ENCODE measurements around the gene NFE2L2. TPM values are rescaled to one million over a fixed set of nuclear protein-coding genes. Genes with fewer than 3 reads are reported as not detected.
"Not testable (repeated sequence)": the region's sequence is repeated elsewhere in the genome, so short reads cannot be mapped to it uniquely, and the experiment has no call there.

NFE2L2 gene
- total RNA-seq, 2 experiments from 2014 or later = 51.3 to 52.0 TPM

DNA sequence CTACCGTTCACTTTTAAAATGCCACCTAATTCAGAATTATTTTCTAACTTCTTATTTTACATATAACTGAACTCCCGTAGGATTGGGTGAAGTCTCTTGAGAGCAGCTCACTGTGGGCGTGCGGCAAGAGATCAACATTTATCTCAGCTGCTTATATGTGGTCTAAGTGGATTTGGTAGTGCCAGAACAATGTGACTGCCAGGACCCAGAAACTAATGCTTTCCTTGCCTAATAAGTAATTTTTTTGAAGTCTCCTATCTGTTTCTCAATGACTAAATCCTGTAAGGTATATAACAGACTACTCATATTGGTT, 11.2 kb upstream of the NFE2L2 start:
- Mint-ChIP-seq H3K4me3 (no peak overlapping the region), H3K9me3 (no peaks in the 10 kb centered on the region), H3K4me1 (ENCODE audit: low read depth) (no peaks in the 10 kb centered on the region), H3K27me3 (no peaks in the 10 kb centered on the region), H3K27ac (no peak overlapping the region), H3K36me3 (no peaks in the 10 kb centered on the region)
- DNase-seq = no peak
- POLR2A ChIA-PET = no interaction called here
- intact Hi-C loops (cut with micrococcal nuclease) = no loop called here
- CTCF ChIA-PET = no interaction called here

DNA sequence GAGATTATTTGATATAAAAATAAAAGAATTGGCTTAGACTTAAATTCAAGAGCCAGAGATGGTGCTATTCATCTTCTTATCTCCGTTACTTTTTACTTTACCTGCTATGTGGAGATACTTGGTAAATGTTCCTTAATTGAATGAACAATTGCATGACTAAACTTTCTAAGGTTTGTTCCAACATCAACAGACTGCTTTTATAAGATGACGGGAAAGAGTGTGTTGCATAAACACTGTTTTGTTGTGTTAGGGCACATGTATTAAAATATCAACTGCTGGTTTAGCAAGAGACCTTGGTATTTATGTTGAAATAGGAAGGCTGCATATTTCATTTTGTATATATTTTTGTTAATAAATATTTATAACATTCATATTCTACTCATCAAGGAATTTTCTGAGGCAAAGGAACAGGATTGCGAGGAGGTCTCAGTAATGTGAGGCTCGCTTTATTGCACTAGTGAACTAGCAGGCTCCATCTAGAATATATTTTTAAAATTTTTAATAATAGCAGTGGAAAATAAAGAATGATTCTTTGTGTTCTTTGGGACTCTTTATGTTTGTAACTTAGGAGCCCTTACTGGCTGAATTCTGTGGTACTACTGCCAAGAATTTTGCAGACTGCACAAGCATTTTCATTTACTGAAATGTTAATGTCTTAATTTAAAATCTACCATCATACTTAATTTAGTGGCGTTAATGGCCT, 10.7 kb upstream of the NFE2L2 start:
- peaks cover 4% of the 10 kb centered on the region for H3K4me1 Mint-ChIP-seq (ENCODE audit: low read depth)
- POLR2A ChIA-PET = no interaction called here
- H3K27me3 Mint-ChIP-seq = no peaks in the 10 kb centered on the region
- H3K36me3 Mint-ChIP-seq = no peaks in the 10 kb centered on the region
- no peak overlapping the region for H3K27ac Mint-ChIP-seq
- H3K4me3 Mint-ChIP-seq = no peak overlapping the region
- intact Hi-C loops (cut with micrococcal nuclease) = no loop called here
- H3K9me3 Mint-ChIP-seq = no peaks in the 10 kb centered on the region
- CTCF ChIA-PET = interaction anchor here (0.8 kb wide), 1 partner anchor 14 kb away, joined by 3 read pairs; no protein-coding TSS in a partner anchor
- DNase-seq = no peak

DNA sequence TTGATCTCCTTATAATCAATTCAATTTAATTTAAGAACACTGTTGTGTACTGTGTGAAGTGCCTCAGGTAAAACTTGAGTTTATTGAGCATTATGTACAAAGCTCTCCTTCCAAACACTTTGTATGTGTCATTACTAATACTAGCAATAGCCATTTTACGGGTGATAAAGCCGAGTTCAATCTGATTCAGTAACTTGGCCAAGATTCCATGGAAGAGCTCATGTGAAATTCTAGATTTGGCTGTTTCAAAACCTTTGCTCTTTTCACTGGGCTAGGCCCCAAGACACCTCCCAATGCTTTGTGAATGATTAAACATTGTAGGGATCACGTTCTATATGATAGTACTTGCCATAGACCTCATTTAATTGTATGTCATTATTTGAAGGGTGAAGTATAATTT, 8.9 kb upstream of the NFE2L2 start:
- intact Hi-C loops (cut with micrococcal nuclease) = no loop called here
- ChIA-PET POLR2A (no interaction called here), CTCF (interaction anchor here (0.6 to 2.1 kb wide), 6 partner anchors 9 to 110 kb away, joined by 3 to 8 read pairs (median 4); partner anchors contain the start of gene NFE2L2)
- Mint-ChIP-seq H3K27ac (no peak overlapping the region), H3K36me3 (no peaks in the 10 kb centered on the region), H3K4me3 (no peak overlapping the region), H3K9me3 (no peaks in the 10 kb centered on the region), H3K27me3 (no peaks in the 10 kb centered on the region), H3K4me1 (ENCODE audit: low read depth) (peaks cover 11% of the 10 kb centered on the region)
- DNase-seq = no peak

DNA sequence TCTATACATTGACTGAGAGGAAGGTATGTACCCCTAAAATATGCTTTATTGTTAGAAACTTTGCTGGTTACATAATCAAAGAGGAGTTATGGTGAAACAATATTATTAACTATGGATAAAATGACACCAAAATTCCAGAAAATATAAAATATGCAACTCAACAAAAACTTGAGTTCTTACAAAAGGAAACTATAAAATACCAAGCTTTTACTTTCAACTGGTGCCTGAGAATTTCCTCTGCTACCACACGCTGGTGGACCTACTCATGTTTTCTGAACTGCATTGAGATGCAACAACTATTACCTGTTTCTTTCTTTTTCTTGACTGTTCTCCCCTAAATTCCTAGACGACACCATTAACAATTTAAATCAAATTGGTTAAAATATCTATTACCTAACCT, 8.2 kb upstream of the NFE2L2 start:
- no peaks in the 10 kb centered on the region for H3K36me3 Mint-ChIP-seq

DNA sequence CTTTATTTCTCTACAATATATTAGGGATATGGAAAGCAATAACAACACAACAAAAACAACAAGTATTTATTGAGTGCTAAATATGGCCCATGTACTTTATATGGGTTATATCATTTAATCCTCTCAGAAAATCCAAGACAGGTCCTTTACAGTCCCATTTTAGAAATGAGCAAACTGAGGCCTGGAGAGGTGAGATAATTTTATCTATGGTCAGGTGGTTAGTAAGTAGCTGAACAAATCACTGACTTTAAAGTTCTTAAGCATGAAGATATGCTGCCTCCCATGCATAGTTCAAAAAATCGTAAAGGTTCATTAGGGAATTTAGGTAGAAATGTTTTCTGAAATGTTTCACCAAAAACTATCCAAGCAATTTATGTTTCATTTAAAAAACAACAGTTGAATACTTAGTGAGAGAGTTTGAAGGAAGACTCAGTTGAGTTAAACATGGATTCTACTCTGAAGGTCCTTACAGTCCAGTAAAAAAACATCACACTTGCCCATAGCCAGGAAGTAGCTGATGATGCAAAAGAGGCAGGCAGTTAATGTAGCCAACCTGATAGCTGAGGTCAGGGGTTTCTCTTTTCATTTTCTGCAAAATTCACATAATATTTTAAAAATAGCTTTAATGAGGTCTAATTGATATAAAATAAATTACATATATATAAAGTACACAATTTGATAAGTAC, 7.6 kb upstream of the NFE2L2 start:
- no peaks in the 10 kb centered on the region for H3K9me3 Mint-ChIP-seq
- no peaks in the 10 kb centered on the region for H3K27me3 Mint-ChIP-seq
- CTCF ChIA-PET = interaction anchor here (0.6 to 2.1 kb wide), 4 partner anchors 61 to 123 kb away, joined by 3 to 8 read pairs (median 4); no protein-coding TSS in a partner anchor
- H3K36me3 Mint-ChIP-seq = no peaks in the 10 kb centered on the region
- H3K4me1 Mint-ChIP-seq (ENCODE audit: low read depth) = peaks cover 17% of the 10 kb centered on the region
- intact Hi-C loops (cut with micrococcal nuclease) = no loop called here
- H3K4me3 Mint-ChIP-seq = no peak overlapping the region
- no peak for DNase-seq
- POLR2A ChIA-PET = interaction anchor here (0.5 to 1.1 kb wide), 4 partner anchors 8 to 61 kb away, joined by 3 read pairs; no protein-coding TSS in a partner anchor
- no peak overlapping the region for H3K27ac Mint-ChIP-seq

More for the DNA sequence above, 8.2 kb upstream of the NFE2L2 start:
- no peak for DNase-seq
- no peak overlapping the region for H3K27ac Mint-ChIP-seq
- no peaks in the 10 kb centered on the region for H3K27me3 Mint-ChIP-seq
- H3K9me3 Mint-ChIP-seq = no peaks in the 10 kb centered on the region
- POLR2A ChIA-PET = interaction anchor here (0.7 kb wide), 1 partner anchor 19 kb away, joined by 3 read pairs; no protein-coding TSS in a partner anchor
- H3K4me1 Mint-ChIP-seq (ENCODE audit: low read depth) = peaks cover 12% of the 10 kb centered on the region
- no peak overlapping the region for H3K4me3 Mint-ChIP-seq
- intact Hi-C loops (cut with micrococcal nuclease) = no loop called here
- CTCF ChIA-PET = interaction anchor here (0.6 to 2.1 kb wide), 6 partner anchors 8 to 124 kb away, joined by 3 to 8 read pairs (median 4); partner anchors contain the start of gene NFE2L2

DNA sequence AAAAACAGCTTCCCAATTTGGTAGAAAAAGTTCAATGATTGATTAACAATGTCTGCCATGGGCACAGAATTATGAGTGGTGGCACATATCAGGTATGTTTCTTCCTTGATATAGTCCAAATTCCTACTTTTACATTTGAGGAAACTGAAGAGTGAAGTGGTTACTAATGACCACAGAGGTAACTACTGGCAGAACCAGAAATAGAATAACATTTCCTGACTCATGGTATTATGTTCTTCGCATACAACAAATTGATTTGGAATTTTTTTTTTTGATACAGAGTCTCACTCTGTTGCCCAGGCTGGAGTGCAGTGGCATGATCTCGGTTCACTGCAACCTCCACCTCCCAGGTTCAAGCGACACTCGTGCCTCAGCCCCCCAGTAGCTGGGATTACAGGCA, 6.0 kb upstream of the NFE2L2 start:
- H3K9me3 Mint-ChIP-seq = no peaks in the 10 kb centered on the region
- H3K36me3 Mint-ChIP-seq = no peaks in the 10 kb centered on the region
- H3K4me1 Mint-ChIP-seq (ENCODE audit: low read depth) = peaks cover 30% of the 10 kb centered on the region
- DNase-seq = no peak
- ChIA-PET CTCF (interaction anchor here (0.7 to 1.4 kb wide), 2 partner anchors 105 to 146 kb away, joined by 5 read pairs; no protein-coding TSS in a partner anchor), POLR2A (no interaction called here)
- no peaks in the 10 kb centered on the region for H3K27me3 Mint-ChIP-seq
- intact Hi-C loops (cut with micrococcal nuclease) = no loop called here
- H3K4me3 Mint-ChIP-seq = no peak overlapping the region
- H3K27ac Mint-ChIP-seq = no peak overlapping the region

DNA sequence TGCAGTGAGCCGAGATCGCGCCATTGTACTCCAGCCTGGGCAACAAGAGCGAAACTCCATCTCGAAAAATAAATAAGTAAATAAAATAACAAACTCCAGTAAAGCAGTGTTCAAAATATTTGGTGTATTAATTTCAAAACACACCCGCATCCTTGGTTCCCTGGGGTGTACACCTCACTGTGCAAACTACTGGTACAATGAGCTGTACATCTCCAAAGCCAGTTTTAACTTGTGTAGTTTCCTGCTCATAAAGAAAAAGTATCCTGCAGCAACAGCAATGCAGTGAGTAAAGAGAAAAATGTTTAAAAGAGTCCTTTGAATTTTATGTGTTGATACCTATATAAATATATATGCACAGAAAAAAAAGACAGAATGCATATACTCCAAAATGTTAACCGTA, 4.4 kb upstream of the NFE2L2 start:
- no peak for DNase-seq
- ChIA-PET CTCF (no interaction called here), POLR2A (no interaction called here)
- H3K27ac Mint-ChIP-seq = no peak overlapping the region
- no peaks in the 10 kb centered on the region for H3K9me3 Mint-ChIP-seq
- H3K4me1 Mint-ChIP-seq (ENCODE audit: low read depth) = peaks cover 30% of the 10 kb centered on the region
- H3K27me3 Mint-ChIP-seq = no peaks in the 10 kb centered on the region
- no peaks in the 10 kb centered on the region for H3K36me3 Mint-ChIP-seq
- no peak overlapping the region for H3K4me3 Mint-ChIP-seq
- intact Hi-C loops (cut with micrococcal nuclease) = loop anchor here (10.0 kb wide), 1 partner anchor 334 kb away; no protein-coding TSS in a partner anchor

DNA sequence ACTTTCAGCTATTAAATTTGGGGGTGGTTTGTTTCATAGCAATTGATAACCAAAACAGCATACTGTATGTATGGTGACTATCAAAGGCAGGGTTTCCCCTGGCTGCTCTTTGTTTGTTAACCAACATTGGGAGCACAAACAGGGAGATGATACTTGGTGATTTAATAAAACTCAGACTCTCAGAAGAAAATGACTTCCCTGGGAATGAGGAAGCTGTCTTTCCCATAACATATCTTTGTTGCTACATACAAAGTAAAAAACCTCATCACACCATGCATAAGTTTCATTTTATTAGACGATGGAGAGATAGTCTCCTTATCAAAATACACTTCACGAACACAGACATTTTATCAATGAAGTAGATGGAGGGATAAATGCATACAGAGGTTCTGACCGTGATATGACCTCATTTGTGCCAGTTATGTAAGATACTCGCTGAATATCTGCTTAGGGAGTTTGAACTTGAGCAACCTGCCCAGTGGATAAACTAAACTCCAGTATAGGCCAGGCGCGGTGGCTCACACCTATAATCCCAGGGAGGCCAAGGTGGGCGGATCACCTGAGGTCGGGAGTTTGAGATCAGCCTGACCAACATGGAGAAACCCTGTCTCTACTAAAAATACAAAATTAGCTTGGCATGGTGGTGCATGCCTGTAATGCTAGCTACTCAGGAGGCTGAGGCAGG, 3.8 kb upstream of the NFE2L2 start:
- CTCF ChIA-PET = interaction anchor here (1.7 to 6.1 kb wide), 2 partner anchors 28 to 103 kb away, joined by 4 to 65 read pairs; no protein-coding TSS in a partner anchor
- Mint-ChIP-seq H3K36me3 (peaks cover under 1% of the 10 kb centered on the region), H3K4me1 (ENCODE audit: low read depth) (peaks cover 30% of the 10 kb centered on the region), H3K9me3 (no peaks in the 10 kb centered on the region), H3K27me3 (no peaks in the 10 kb centered on the region), H3K27ac (no peak overlapping the region), H3K4me3 (no peak overlapping the region)
- no peak for DNase-seq
- POLR2A ChIA-PET = no interaction called here
- intact Hi-C loops (cut with micrococcal nuclease) = loop anchor here (10.0 kb wide), 1 partner anchor 334 kb away; no protein-coding TSS in a partner anchor

DNA sequence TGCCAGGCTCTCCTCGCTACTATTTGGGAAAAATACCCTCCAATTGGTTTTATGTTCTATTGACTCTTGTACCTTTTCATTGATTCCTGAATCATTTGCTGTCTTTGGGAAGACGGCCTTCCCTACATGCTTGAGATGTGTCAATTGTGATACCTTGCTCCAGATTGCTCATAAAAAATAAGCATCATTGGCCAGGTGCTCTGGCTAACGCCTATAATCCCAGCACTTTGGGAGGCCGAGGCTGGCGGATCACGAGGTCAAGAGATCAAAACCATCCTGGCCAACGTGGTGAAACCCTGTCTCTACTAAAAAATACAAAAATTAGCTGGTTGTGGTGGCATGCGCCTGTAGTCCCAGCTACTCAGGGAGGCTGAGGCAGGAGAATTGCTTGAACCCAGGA, 2.4 kb upstream of the NFE2L2 start:
- not testable (repeated sequence) for H3K36me3 Mint-ChIP-seq, H3K27ac Mint-ChIP-seq, H3K27me3 Mint-ChIP-seq, DNase-seq, H3K9me3 Mint-ChIP-seq, H3K4me3 Mint-ChIP-seq
- peaks cover 34% of the 10 kb centered on the region for H3K4me1 Mint-ChIP-seq (ENCODE audit: low read depth)
- ChIA-PET POLR2A (interaction anchor here (4.6 kb wide), 1 partner anchor 55 kb away, joined by 101 read pairs; the partner anchor contains the start of gene HNRNPA3), CTCF (interaction anchor here (1.0 to 6.1 kb wide), 3 partner anchors 23 to 102 kb away, joined by 4 to 65 read pairs (median 4); no protein-coding TSS in a partner anchor)
- intact Hi-C loops (cut with micrococcal nuclease) = loop anchor here (10.0 kb wide), 1 partner anchor 332 kb away; no protein-coding TSS in a partner anchor

DNA sequence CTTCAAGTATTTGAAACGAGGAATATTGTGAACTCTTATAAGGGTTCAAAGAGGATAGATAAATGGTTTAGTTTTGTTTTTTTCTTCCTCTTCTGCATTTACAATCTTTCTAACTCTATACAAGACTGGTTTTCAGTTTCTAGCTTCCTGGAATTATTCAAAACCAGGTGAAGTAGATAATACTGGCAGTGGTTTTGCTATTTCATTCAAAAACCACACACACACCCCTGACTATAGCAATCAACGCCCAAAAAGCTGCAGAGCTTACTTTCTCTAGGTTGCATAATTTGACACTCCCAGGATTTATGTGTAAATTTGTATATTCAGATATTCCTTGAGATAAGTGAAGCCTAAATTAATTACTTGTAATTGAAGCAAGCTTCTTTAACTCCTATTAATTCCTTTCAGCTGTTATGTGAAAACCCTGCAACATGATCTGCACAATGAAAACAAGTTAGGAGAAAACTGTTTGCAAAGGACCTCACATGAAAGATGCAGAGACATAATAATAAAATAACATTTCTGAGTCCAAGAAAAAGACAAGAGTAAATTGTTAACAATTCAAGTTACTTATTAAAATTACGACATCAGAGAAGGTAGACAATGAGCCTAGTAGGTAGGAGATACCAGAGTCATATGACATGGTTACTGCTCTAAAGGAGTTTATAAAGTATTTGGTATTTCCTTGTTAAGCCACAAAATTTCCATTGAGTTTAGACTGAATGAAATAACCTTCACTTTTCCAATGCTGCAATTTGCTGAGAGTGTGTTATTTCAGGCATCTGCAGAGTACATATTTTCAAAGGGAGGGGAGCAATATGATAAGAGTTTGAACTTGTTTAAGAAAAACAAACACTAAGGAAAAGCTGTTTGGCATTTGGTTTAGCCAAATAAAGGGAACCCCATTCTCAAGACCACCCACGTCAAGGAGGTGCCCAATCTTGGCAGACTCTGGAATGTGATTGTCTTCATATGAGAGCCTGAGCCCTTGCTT, 1.6 kb upstream of the NFE2L2 start:
- Mint-ChIP-seq H3K27me3 (no peaks in the 10 kb centered on the region), H3K4me1 (ENCODE audit: low read depth) (peaks cover 42% of the 10 kb centered on the region), H3K4me3 (peak overlapping the region; percentile 90), H3K9me3 (no peaks in the 10 kb centered on the region), H3K36me3 (peaks cover 11% of the 10 kb centered on the region), H3K27ac (peak overlapping the region; percentile 99)
- ChIA-PET CTCF (interaction anchor here (1.1 to 6.1 kb wide), 8 partner anchors 12 to 1264 kb away, joined by 5 to 65 read pairs (median 24); partner anchors contain the start of gene LNPK), POLR2A (interaction anchor here (0.6 to 4.6 kb wide), 12 partner anchors 13 to 103 kb away, joined by 3 to 101 read pairs (median 12); partner anchors contain the start of gene HNRNPA3)
- intact Hi-C loops (cut with micrococcal nuclease) = loop anchor here (2.0 to 10.0 kb wide), 2 partner anchors 287 to 331 kb away; a partner anchor contains a TSS
- DNase-seq = no peak
